ENCODE data around the gene ANKRD33B. TPM values are rescaled to one million over a fixed set of nuclear protein-coding genes. Genes with fewer than 3 reads are reported as not detected.

Gene ANKRD33B
- total and polyA plus RNA-seq, 9 of the 15 experiments (the other 6 are each of a cell fraction or from before 2014, with no cell fraction given): 0.10 to 1.7 (median 0.40) TPM

DNA sequence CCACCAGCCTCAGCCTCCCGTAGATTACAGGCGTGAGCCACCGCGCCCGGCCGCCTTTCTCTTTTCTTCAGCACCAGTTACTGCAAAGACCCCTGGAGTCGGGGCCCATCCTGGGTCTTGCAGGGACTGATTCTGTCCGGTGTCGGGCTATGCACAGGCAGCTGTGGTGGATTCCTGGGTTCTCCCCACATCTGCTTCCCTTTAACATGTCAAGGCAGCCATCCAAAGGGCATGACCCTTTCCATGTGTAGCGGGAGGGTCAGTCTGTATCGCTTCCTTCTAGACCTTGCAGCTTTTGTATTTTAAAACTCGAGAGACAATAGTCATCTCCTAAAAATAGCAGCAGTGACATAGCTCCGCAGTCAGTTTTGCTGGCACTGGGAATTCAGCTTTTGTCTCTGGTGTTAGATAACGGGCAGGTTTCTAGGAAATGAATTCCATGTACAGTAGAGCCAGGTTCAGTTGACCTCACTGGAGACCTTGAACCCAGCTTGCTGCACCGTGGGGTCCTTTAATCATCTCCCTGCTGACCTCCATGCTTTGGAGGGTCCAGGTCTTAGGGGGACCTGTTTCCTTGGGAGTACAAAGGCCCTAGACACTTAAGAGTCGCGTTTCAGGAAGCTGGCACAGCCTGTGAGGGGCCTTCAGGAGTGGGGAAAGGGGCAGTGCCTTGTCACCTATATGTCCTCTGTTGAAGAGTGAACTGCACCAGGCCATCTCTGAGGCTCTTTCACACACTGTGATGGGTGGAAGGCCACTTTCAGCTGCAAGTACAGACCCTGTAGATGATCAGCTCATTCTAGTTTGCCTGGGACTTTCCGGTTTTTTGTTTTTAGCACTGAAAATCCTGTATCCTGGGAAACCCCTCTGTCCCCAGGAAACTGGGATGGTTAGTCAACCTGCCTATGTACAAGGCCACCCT is 13.8 kb downstream of the ANKRD33B start (continued):
- TF ChIP-seq, protein P1, sequence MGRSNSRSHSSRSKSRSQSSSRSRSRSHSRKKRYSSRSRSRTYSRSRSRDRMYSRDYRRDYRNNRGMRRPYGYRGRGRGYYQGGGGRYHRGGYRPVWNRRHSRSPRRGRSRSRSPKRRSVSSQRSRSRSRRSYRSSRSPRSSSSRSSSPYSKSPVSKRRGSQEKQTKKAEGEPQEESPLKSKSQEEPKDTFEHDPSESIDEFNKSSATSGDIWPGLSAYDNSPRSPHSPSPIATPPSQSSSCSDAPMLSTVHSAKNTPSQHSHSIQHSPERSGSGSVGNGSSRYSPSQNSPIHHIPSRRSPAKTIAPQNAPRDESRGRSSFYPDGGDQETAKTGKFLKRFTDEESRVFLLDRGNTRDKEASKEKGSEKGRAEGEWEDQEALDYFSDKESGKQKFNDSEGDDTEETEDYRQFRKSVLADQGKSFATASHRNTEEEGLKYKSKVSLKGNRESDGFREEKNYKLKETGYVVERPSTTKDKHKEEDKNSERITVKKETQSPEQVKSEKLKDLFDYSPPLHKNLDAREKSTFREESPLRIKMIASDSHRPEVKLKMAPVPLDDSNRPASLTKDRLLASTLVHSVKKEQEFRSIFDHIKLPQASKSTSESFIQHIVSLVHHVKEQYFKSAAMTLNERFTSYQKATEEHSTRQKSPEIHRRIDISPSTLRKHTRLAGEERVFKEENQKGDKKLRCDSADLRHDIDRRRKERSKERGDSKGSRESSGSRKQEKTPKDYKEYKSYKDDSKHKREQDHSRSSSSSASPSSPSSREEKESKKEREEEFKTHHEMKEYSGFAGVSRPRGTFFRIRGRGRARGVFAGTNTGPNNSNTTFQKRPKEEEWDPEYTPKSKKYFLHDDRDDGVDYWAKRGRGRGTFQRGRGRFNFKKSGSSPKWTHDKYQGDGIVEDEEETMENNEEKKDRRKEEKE (IDR thresholded peaks at IDR 0.05; ENCODE audit: borderline replicate concordance in 1 of 2, control insufficient read depth in 1 of 2, low read depth in 2 of 2, low read length in 1 of 2): no peak
- TF ChIP-seq ZNF586 (CRISPR knock-in tag; conservative IDR thresholded peaks at IDR 0.05) (no peak), IFI16 (CRISPR knock-in tag; IDR thresholded peaks at IDR 0.05) (no peak), NR3C1 (CRISPR knock-in tag; IDR thresholded peaks at IDR 0.05) (no peak), SNAPC5 (CRISPR knock-in tag; IDR thresholded peaks at IDR 0.05) (no peak), CAMTA2 (CRISPR knock-in tag; conservative IDR thresholded peaks at IDR 0.05) (no peak), CHD2 (IDR thresholded peaks at IDR 0.05; ENCODE audit: low read depth, low read length) (no peak), U2AF2 (optimal IDR thresholded peaks at IDR 0.05; ENCODE audit: low read depth, low read length) (no peak), LCOR (CRISPR knock-in tag; IDR thresholded peaks at IDR 0.05) (no peak), DPF2 (IDR thresholded peaks at IDR 0.05) (no peak; the same call in 1 of the 2 replicates), ATF3 (IDR thresholded peaks at IDR 0.05) (peak; percentile 91), ATF3 (CRISPR knock-in tag; conservative IDR thresholded peaks at IDR 0.05) (peak; percentile 89; the same call in 1 of the 2 replicates), RBM39 (optimal IDR thresholded peaks at IDR 0.05; ENCODE audit: low read depth, low read length) (no peak), STAT5A (IDR thresholded peaks at IDR 0.05; ENCODE audit: borderline replicate concordance, low read length) (peak; percentile 7; the same call in 1 of the 2 replicates), HSF4 (CRISPR knock-in tag; IDR thresholded peaks at IDR 0.05; ENCODE audit: borderline replicate concordance) (no peak), POLR2AphosphoS5 (IDR thresholded peaks at IDR 0.05; ENCODE audit: control insufficient read depth, insufficient read depth, low read depth, low read length) (peak; percentile 46; the same call in 1 of the 2 replicates), TAF7 (tag; IDR thresholded peaks at IDR 0.05) (no peak), PPARD (CRISPR knock-in tag; IDR thresholded peaks at IDR 0.05) (no peak)
- TF ChIP-seq, protein P2, sequence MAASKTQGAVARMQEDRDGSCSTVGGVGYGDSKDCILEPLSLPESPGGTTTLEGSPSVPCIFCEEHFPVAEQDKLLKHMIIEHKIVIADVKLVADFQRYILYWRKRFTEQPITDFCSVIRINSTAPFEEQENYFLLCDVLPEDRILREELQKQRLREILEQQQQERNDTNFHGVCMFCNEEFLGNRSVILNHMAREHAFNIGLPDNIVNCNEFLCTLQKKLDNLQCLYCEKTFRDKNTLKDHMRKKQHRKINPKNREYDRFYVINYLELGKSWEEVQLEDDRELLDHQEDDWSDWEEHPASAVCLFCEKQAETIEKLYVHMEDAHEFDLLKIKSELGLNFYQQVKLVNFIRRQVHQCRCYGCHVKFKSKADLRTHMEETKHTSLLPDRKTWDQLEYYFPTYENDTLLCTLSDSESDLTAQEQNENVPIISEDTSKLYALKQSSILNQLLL (CRISPR knock-in tag; IDR thresholded peaks at IDR 0.05; ENCODE audit: borderline replicate concordance): no peak
- TF ChIP-seq, protein P3, sequence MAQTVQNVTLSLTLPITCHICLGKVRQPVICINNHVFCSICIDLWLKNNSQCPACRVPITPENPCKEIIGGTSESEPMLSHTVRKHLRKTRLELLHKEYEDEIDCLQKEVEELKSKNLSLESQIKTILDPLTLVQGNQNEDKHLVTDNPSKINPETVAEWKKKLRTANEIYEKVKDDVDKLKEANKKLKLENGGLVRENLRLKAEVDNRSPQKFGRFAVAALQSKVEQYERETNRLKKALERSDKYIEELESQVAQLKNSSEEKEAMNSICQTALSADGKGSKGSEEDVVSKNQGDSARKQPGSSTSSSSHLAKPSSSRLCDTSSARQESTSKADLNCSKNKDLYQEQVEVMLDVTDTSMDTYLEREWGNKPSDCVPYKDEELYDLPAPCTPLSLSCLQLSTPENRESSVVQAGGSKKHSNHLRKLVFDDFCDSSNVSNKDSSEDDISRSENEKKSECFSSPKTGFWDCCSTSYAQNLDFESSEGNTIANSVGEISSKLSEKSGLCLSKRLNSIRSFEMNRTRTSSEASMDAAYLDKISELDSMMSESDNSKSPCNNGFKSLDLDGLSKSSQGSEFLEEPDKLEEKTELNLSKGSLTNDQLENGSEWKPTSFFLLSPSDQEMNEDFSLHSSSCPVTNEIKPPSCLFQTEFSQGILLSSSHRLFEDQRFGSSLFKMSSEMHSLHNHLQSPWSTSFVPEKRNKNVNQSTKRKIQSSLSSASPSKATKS (CRISPR knock-in tag; IDR thresholded peaks at IDR 0.05): no peak

Measured in K562 (cell line).